ENCODE data around the gene TRIML1. TPM values are rescaled to one million over a fixed set of nuclear protein-coding genes. Genes with fewer than 3 reads are reported as not detected.
"Not testable (repeated sequence)": the region's sequence is repeated elsewhere in the genome, so short reads cannot be mapped to it uniquely, and the experiment has no call there.

TRIML1 gene
- total RNA-seq, 1 donor from 2014 or later: not detected

GRCh38 chr4:188130355-188130754 lies 8.9 kb upstream of the TRIML1 start:
- no peak overlapping the region for H3K27ac Mint-ChIP-seq
- no peaks in the 10 kb centered on the region for H3K36me3 Mint-ChIP-seq (ENCODE audit: low read depth)
- no peak for DNase-seq
- intact Hi-C loops (cut with micrococcal nuclease): no loop called here
- no peaks in the 10 kb centered on the region for H3K27me3 Mint-ChIP-seq
- peaks cover 4% of the 10 kb centered on the region for H3K9me3 Mint-ChIP-seq
- no peaks in the 10 kb centered on the region for H3K4me1 Mint-ChIP-seq
- no peak overlapping the region for H3K4me3 Mint-ChIP-seq

- intact Hi-C loops (cut with micrococcal nuclease): no loop called here
- Mint-ChIP-seq H3K27ac (no peak overlapping the region), H3K4me1 (no peaks in the 10 kb centered on the region), H3K27me3 (no peaks in the 10 kb centered on the region), H3K4me3 (no peak overlapping the region), H3K36me3 (ENCODE audit: low read depth) (no peaks in the 10 kb centered on the region), H3K9me3 (peaks cover 2% of the 10 kb centered on the region)
- DNase-seq: no peak
Measured at GRCh38 chr4:188132232-188132631, 7.0 kb upstream of the TRIML1 start.

GRCh38 chr4:188138227-188138626 lies 1.0 kb upstream of the TRIML1 start:
- Mint-ChIP-seq H3K9me3 (no peaks in the 10 kb centered on the region), H3K27ac (no peak overlapping the region), H3K36me3 (ENCODE audit: low read depth) (no peaks in the 10 kb centered on the region), H3K4me3 (no peak overlapping the region), H3K27me3 (no peaks in the 10 kb centered on the region), H3K4me1 (no peaks in the 10 kb centered on the region)
- no peak for DNase-seq
- intact Hi-C loops (cut with micrococcal nuclease): no loop called here

GRCh38 chr4:188139671-188140070 lies 430 bp downstream of the TRIML1 start:
- Mint-ChIP-seq H3K4me3 (no peak overlapping the region), H3K4me1 (no peaks in the 10 kb centered on the region), H3K27me3 (no peaks in the 10 kb centered on the region), H3K36me3 (ENCODE audit: low read depth) (no peaks in the 10 kb centered on the region), H3K9me3 (no peaks in the 10 kb centered on the region), H3K27ac (no peak overlapping the region)
- no peak for DNase-seq
- intact Hi-C loops (cut with micrococcal nuclease): no loop called here

- intact Hi-C loops (cut with micrococcal nuclease): no loop called here
- no peak for DNase-seq
Measured at GRCh38 chr4:188143731-188144130, 4.5 kb downstream of the TRIML1 start.

GRCh38 chr4:188145601-188146000 lies 6.4 kb downstream of the TRIML1 start:
- H3K27me3 Mint-ChIP-seq: no peaks in the 10 kb centered on the region
- no peaks in the 10 kb centered on the region for H3K4me1 Mint-ChIP-seq
- H3K27ac Mint-ChIP-seq: no peak overlapping the region
- H3K36me3 Mint-ChIP-seq (ENCODE audit: low read depth): no peaks in the 10 kb centered on the region
- intact Hi-C loops (cut with micrococcal nuclease): no loop called here
- no peak overlapping the region for H3K4me3 Mint-ChIP-seq
- H3K9me3 Mint-ChIP-seq: no peaks in the 10 kb centered on the region
- DNase-seq: no peak

More at GRCh38 chr4:188143731-188144130, 4.5 kb downstream of the TRIML1 start:
- H3K4me3 Mint-ChIP-seq: no peak overlapping the region
- no peaks in the 10 kb centered on the region for H3K27me3 Mint-ChIP-seq
- no peaks in the 10 kb centered on the region for H3K9me3 Mint-ChIP-seq
- no peaks in the 10 kb centered on the region for H3K4me1 Mint-ChIP-seq
- no peak overlapping the region for H3K27ac Mint-ChIP-seq
- H3K36me3 Mint-ChIP-seq (ENCODE audit: low read depth): no peaks in the 10 kb centered on the region

GRCh38 chr4:188146618-188147017 lies 7.4 kb downstream of the TRIML1 start:
- Mint-ChIP-seq H3K4me3 (no peak overlapping the region), H3K9me3 (no peaks in the 10 kb centered on the region), H3K27me3 (no peaks in the 10 kb centered on the region), H3K27ac (no peak overlapping the region), H3K36me3 (ENCODE audit: low read depth) (no peaks in the 10 kb centered on the region), H3K4me1 (no peaks in the 10 kb centered on the region)
- intact Hi-C loops (cut with micrococcal nuclease): no loop called here
- no peak for DNase-seq

GRCh38 chr4:188147176-188147575 lies 7.9 kb downstream of the TRIML1 start:
- Mint-ChIP-seq H3K27ac (no peak overlapping the region), H3K4me3 (no peak overlapping the region), H3K4me1 (no peaks in the 10 kb centered on the region), H3K27me3 (no peaks in the 10 kb centered on the region), H3K9me3 (no peaks in the 10 kb centered on the region), H3K36me3 (ENCODE audit: low read depth) (no peaks in the 10 kb centered on the region)
- no peak for DNase-seq
- intact Hi-C loops (cut with micrococcal nuclease): no loop called here

GRCh38 chr4:188147776-188148175 lies 8.5 kb downstream of the TRIML1 start:
- DNase-seq: no peak
- H3K36me3 Mint-ChIP-seq (ENCODE audit: low read depth): no peaks in the 10 kb centered on the region
- no peak overlapping the region for H3K27ac Mint-ChIP-seq
- H3K9me3 Mint-ChIP-seq: no peaks in the 10 kb centered on the region
- H3K4me1 Mint-ChIP-seq: no peaks in the 10 kb centered on the region
- intact Hi-C loops (cut with micrococcal nuclease): no loop called here
- H3K4me3 Mint-ChIP-seq: no peak overlapping the region
- no peaks in the 10 kb centered on the region for H3K27me3 Mint-ChIP-seq

- no peak for DNase-seq
Measured at GRCh38 chr4:188154668-188155405, 15.6 kb downstream of the TRIML1 start.

GRCh38 chr4:188158336-188158735 lies 19.1 kb downstream of the TRIML1 start:
- DNase-seq: no peak
- Mint-ChIP-seq H3K9me3 (peaks cover 3% of the 10 kb centered on the region), H3K36me3 (ENCODE audit: low read depth) (no peaks in the 10 kb centered on the region), H3K4me3 (no peak overlapping the region), H3K27ac (no peak overlapping the region), H3K27me3 (no peaks in the 10 kb centered on the region), H3K4me1 (no peaks in the 10 kb centered on the region)
- intact Hi-C loops (cut with micrococcal nuclease): no loop called here

More at GRCh38 chr4:188154668-188155405, 15.6 kb downstream of the TRIML1 start:
- no peaks in the 10 kb centered on the region for H3K36me3 Mint-ChIP-seq (ENCODE audit: low read depth)
- intact Hi-C loops (cut with micrococcal nuclease): no loop called here
- H3K27ac Mint-ChIP-seq: no peak overlapping the region
- no peaks in the 10 kb centered on the region for H3K27me3 Mint-ChIP-seq
- H3K4me3 Mint-ChIP-seq: no peak overlapping the region
- H3K9me3 Mint-ChIP-seq: no peaks in the 10 kb centered on the region
- H3K4me1 Mint-ChIP-seq: no peaks in the 10 kb centered on the region

GRCh38 chr4:188159513-188160226 lies 20.4 kb downstream of the TRIML1 start:
- H3K4me1 Mint-ChIP-seq; intact Hi-C loops (cut with micrococcal nuclease); H3K36me3 Mint-ChIP-seq (ENCODE audit: low read depth); DNase-seq; H3K27me3 Mint-ChIP-seq; H3K4me3 Mint-ChIP-seq; H3K27ac Mint-ChIP-seq; H3K9me3 Mint-ChIP-seq: not testable (repeated sequence)

GRCh38 chr4:188160406-188160805 lies 21.2 kb downstream of the TRIML1 start:
- H3K27me3 Mint-ChIP-seq: no peaks in the 10 kb centered on the region
- H3K4me1 Mint-ChIP-seq: no peaks in the 10 kb centered on the region
- H3K4me3 Mint-ChIP-seq: no peak overlapping the region
- no peaks in the 10 kb centered on the region for H3K36me3 Mint-ChIP-seq (ENCODE audit: low read depth)
- intact Hi-C loops (cut with micrococcal nuclease): no loop called here
- DNase-seq: no peak
- H3K9me3 Mint-ChIP-seq: peaks cover 3% of the 10 kb centered on the region
- no peak overlapping the region for H3K27ac Mint-ChIP-seq

GRCh38 chr4:188161167-188161566 lies 21.9 kb downstream of the TRIML1 start:
- no peak overlapping the region for H3K4me3 Mint-ChIP-seq
- H3K27ac Mint-ChIP-seq: no peak overlapping the region
- intact Hi-C loops (cut with micrococcal nuclease): no loop called here
- H3K4me1 Mint-ChIP-seq: no peaks in the 10 kb centered on the region
- no peak for DNase-seq
- no peaks in the 10 kb centered on the region for H3K27me3 Mint-ChIP-seq
- no peaks in the 10 kb centered on the region for H3K36me3 Mint-ChIP-seq (ENCODE audit: low read depth)
- peaks cover 3% of the 10 kb centered on the region for H3K9me3 Mint-ChIP-seq
